SK-N-SH (cell line): ENCODE data around the gene RNF121. TPM values are rescaled to one million over a fixed set of nuclear protein-coding genes. Genes with fewer than 3 reads are reported as not detected.

Experiments
- CTCF ChIA-PET: fragments of 300-600, 350-600 bp; formaldehyde crosslinking; extraction: SDS; loops from one replicate; lab custom pipeline; 2021; lab: Yijun Ruan, JAX
- POLR2A ChIA-PET: fragments of 350-600 bp; sonication (Branson Sonifier 250); formaldehyde crosslinking; extraction: SDS; loops from one replicate; lab custom pipeline; 2020; ENCODE audit warnings: antibody characterized with exemption, inconsistent platforms; lab: Yijun Ruan, JAX
- DNase-seq: peaks from one replicate; pipeline ENCODE4 v3.0.0; 2012
- H2AFZ ChIP-seq: fragments of 200-600 bp; sonication (generic); 2 replicates; pipeline ENCODE4 v1.8.1; 2016; ENCODE audit warnings: antibody characterized with exemption, mild to moderate bottlenecking, low read depth
- H3F3A ChIP-seq: fragments of 200-600 bp; sonication (generic); replicated peaks from 2 replicates; pipeline ENCODE3; 2016; ENCODE audit warnings: antibody characterized with exemption, mild to moderate bottlenecking; ENCODE audit not compliant: insufficient read depth
- H3K27ac ChIP-seq, 2 experiments: fragments of 200-500 bp in 1 of 2; fragments of 200-600 bp in 1 of 2; sonication (Bioruptor generic) in 1 of 2; sonication (generic), shearing (Covaris generic) in 1 of 2; 2 replicates each; pipeline versions ENCODE4 v1.5.1 to v1.6.1; 2014 to 2016; ENCODE audit warnings: low read depth in 2 of 2, inconsistent platforms in 1 of 2, low read length in 1 of 2, mild to moderate bottlenecking in 1 of 2, mixed read lengths in 1 of 2
- H3K27me3 ChIP-seq: fragments of 200-600 bp; sonication (generic), shearing (Covaris generic); 2 replicates; pipeline ENCODE4 v1.6.1; 2016; ENCODE audit warnings: mixed run types; ENCODE audit not compliant: insufficient read depth
- H3K36me3 ChIP-seq, 2 experiments: fragments of 200-500 bp in 1 of 2; fragments of 200-600 bp in 1 of 2; sonication (Bioruptor generic) in 1 of 2; sonication (generic) in 1 of 2; replicated peaks in 1 of 2; 2 replicates each; pipeline versions ENCODE3 to v1.5.1; 2014 to 2016; ENCODE audit warnings: low read length in 1 of 2, mild to moderate bottlenecking in 1 of 2; ENCODE audit not compliant: insufficient read depth in 2 of 2, control insufficient read depth in 1 of 2
- H3K4me1 ChIP-seq, 2 experiments: fragments of 200-500 bp in 1 of 2; fragments of 200-600 bp in 1 of 2; sonication (Bioruptor generic) in 1 of 2; sonication (generic), shearing (Covaris generic) in 1 of 2; 2 replicates each; pipeline versions ENCODE4 v1.5.1 to v1.6.1; 2014 to 2016; ENCODE audit warnings: low read depth in 1 of 2, low read length in 1 of 2, mixed run types in 1 of 2; ENCODE audit not compliant: insufficient read depth in 2 of 2, control insufficient read depth in 1 of 2
- H3K4me2 ChIP-seq: fragments of 200-600 bp; sonication (generic), shearing (Covaris generic); 2 replicates; pipeline ENCODE4 v1.6.1; 2017; ENCODE audit warnings: mixed run types
- H3K4me3 ChIP-seq, 2 experiments: fragments of 200-500 bp in 1 of 2; fragments of 200-600 bp in 1 of 2; sonication (Bioruptor generic) in 1 of 2; sonication (generic), shearing (Covaris generic) in 1 of 2; 2 replicates each; pipeline versions ENCODE4 v1.5.1 to v1.8.1; 2014 to 2016; ENCODE audit warnings: low read depth in 2 of 2, inconsistent platforms in 1 of 2, low read length in 1 of 2, mild to moderate bottlenecking in 1 of 2, mixed read lengths in 1 of 2, moderate library complexity in 1 of 2
- H3K79me2 ChIP-seq: fragments of 200-600 bp; sonication (generic); 2 replicates; pipeline ENCODE4 v1.8.1; 2017; ENCODE audit warnings: mild to moderate bottlenecking; ENCODE audit not compliant: insufficient read depth
- H3K9ac ChIP-seq: fragments of 200-600 bp; sonication (generic); 2 replicates; pipeline ENCODE4 v1.6.1; 2017; ENCODE audit warnings: mixed run types
- H3K9me2 ChIP-seq: fragments of 200-600 bp; sonication (generic); 2 replicates; pipeline ENCODE4 v1.6.1; 2017; ENCODE audit warnings: mixed run types
- H3K9me3 ChIP-seq: fragments of 200-600 bp; sonication (generic); 2 replicates; pipeline ENCODE4 v1.6.1; 2017; ENCODE audit warnings: mixed run types, mild to moderate bottlenecking, moderate library complexity
- H4K20me1 ChIP-seq: fragments of 200-600 bp; sonication (generic); 2 replicates; pipeline ENCODE4 v1.6.1; 2017; ENCODE audit warnings: mild to moderate bottlenecking, mixed run types; ENCODE audit not compliant: insufficient read depth
- CHD2 ChIP-seq: fragments of 150-350 bp; IDR thresholded peaks from 2 replicates; pipeline ENCODE4 v1.6.1; 2018; ENCODE audit warnings: low read length; ENCODE audit not compliant: partially characterized antibody
- ELF1 ChIP-seq: IDR thresholded peaks from 2 replicates; pipeline ENCODE4 v1.4.0; 2012
- EP300 ChIP-seq, 2 experiments: IDR thresholded peaks; 2 replicates each; pipeline versions ENCODE4 v1.4.0 to v1.6.1; 2012; ENCODE audit warnings: borderline replicate concordance in 1 of 2, low read depth in 1 of 2, low read length in 1 of 2
- FOSL2 ChIP-seq: IDR thresholded peaks from 2 replicates; pipeline ENCODE4 v1.4.0; 2012; ENCODE audit warnings: low read depth, mild to moderate bottlenecking, moderate library complexity, borderline replicate concordance
- FOXM1 ChIP-seq: IDR thresholded peaks from 2 replicates; pipeline ENCODE4 v1.4.0; 2012; ENCODE audit warnings: low read depth, mild to moderate bottlenecking
- GABPA ChIP-seq: IDR thresholded peaks from 2 replicates; pipeline ENCODE4 v1.4.0; 2012; ENCODE audit warnings: low read depth, mild to moderate bottlenecking
- JUND ChIP-seq: IDR thresholded peaks from 2 replicates; pipeline ENCODE4 v1.4.0; 2012
- MEF2A ChIP-seq: IDR thresholded peaks from 2 replicates; pipeline ENCODE4 v1.4.0; 2012; ENCODE audit warnings: low read depth, borderline replicate concordance
- MXI1 ChIP-seq: IDR thresholded peaks from 2 replicates; pipeline ENCODE4 v1.6.1; 2012; ENCODE audit warnings: mild to moderate bottlenecking, low read depth, low read length, improper control_type of control experiment
- NRF1 ChIP-seq: IDR thresholded peaks from 2 replicates; pipeline ENCODE4 v1.6.1; 2012; ENCODE audit warnings: low read depth, mild to moderate bottlenecking, low read length
- POLR2AphosphoS5 ChIP-seq: IDR thresholded peaks from 2 replicates; pipeline ENCODE4 v1.6.1; 2012; ENCODE audit warnings: low read depth, low read length
- RXRA ChIP-seq: IDR thresholded peaks from 2 replicates; pipeline ENCODE4 v1.4.0; 2012; ENCODE audit warnings: low read depth, mild to moderate bottlenecking, borderline replicate concordance
- SIN3A ChIP-seq: IDR thresholded peaks from 2 replicates; pipeline ENCODE4 v1.6.1; 2012; ENCODE audit warnings: low read depth, mild to moderate bottlenecking, low read length, moderate library complexity, borderline replicate concordance
- SMC3 ChIP-seq: IDR thresholded peaks from 2 replicates; pipeline ENCODE4 v1.6.1; 2012; ENCODE audit warnings: low read depth, low read length, improper control_type of control experiment
- TAF1 ChIP-seq: IDR thresholded peaks from 2 replicates; pipeline ENCODE4 v1.6.1; 2012; ENCODE audit warnings: low read depth, mild to moderate bottlenecking, low read length, moderate library complexity, borderline replicate concordance
- TCF12 ChIP-seq: IDR thresholded peaks from 2 replicates; pipeline ENCODE4 v1.4.0; 2012
- USF1 ChIP-seq: IDR thresholded peaks from 2 replicates; pipeline ENCODE4 v1.4.0; 2012; ENCODE audit warnings: low read depth, borderline replicate concordance
- YY1 ChIP-seq: IDR thresholded peaks from 2 replicates; pipeline ENCODE4 v1.4.0; 2012; ENCODE audit warnings: low read depth, mild to moderate bottlenecking
- WGBS: methylation state at CpG from one replicate; pipeline ENCODE4 v1.1.6; 2017; ENCODE audit warnings: low lambda C conversion rate; 5-methylcytosine and 5-hydroxymethylcytosine counted together
- polyA plus RNA-seq, 3 experiments: library from polyadenylated mRNA; depleted of rRNA; stranded (reverse); fragments of >200 nt; gene quantifications; 2 replicates each; pipeline ENCODE4 v1.2.3, GENCODE V29; 2012
- TF ChIP-seq, protein P1 (sequence below): IDR thresholded peaks from 2 replicates; pipeline ENCODE4; 2012
- TF ChIP-seq, protein P2 (sequence below): fragments of 200-600 bp; sonication (generic); IDR thresholded peaks from 2 replicates; pipeline ENCODE4 v1.6.1; 2017; ENCODE audit warnings: antibody characterized with exemption, mild to moderate bottlenecking, moderate library complexity

RNF121 gene
- polyA plus RNA-seq, 1 of the 3 experiments (the other 2 are of a cell fraction), result 49.5 TPM

DNA sequence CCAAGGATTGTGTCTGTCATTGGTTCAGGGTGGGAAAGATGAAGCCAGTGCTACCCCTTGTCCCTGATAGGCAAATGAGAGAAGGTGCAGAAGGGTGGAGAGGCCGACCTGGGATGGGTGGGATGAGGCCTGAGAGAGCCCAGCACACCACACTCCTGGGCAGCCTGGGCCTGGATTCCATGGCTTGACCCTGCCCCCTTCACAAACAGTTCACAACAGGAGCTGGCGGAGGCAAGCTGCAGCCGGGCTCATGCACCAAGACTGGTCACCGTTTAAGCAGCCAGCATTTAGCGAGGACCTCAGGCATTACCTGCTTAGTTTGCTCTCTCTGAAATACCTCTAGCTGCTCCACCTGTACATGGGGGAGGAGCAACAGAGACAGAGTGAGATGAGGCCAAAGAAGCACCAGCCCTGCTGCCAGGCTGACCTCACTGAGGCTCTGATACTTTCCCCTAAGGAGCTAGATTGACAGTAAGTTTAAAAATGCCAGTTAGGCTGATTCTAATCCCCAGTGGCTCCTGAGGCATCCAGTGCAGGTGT lies 83.3 kb downstream of the RNF121 start:
- Histone ChIP-seq H3K9ac (no peak overlapping the region), H3K27ac (no peak overlapping the region; a peak in 1 of 4 replicates), H3K27me3 (no peaks in the 10 kb centered on the region), H3F3A (peaks cover 22% of the 10 kb centered on the region), H3K79me2 (peaks cover 2% of the 10 kb centered on the region; the same call in 1 of the 2 replicates), H2AFZ (no peak overlapping the region), H3K4me1 (no peaks in the 10 kb centered on the region; a peak in 1 of 4 replicates), H3K9me2 (no peaks in the 10 kb centered on the region), H4K20me1 (peaks cover 49% of the 10 kb centered on the region; the same call in 1 of the 2 replicates), H3K9me3 (no peaks in the 10 kb centered on the region), H3K4me3 (no peak overlapping the region), H3K4me2 (no peak overlapping the region), H3K36me3 (peaks cover 44 to 99% of the 10 kb centered on the region in 2 experiments)
- CTCF ChIA-PET, result interaction anchor here (0.6 to 5.5 kb wide), 6 partner anchors 9 to 132 kb away, joined by 3 to 37 read pairs (median 6); no protein-coding TSS in a partner anchor
- DNase-seq, result no peak
- TF ChIP-seq RXRA (no peak), YY1 (no peak), FOSL2 (no peak), MEF2A (no peak), SIN3A (no peak), SMC3 (no peak), TAF1 (no peak), USF1 (no peak), EP300 (IDR thresholded peaks at IDR 0.05; ENCODE audit: borderline replicate concordance in 1 of 2, low read depth in 1 of 2, low read length in 1 of 2) (no peak), POLR2AphosphoS5 (no peak), JUND (no peak), ELF1 (no peak), MXI1 (no peak), GABPA (no peak), NRF1 (no peak), CHD2 (no peak), FOXM1 (no peak), TCF12 (no peak)
- TF ChIP-seq, protein P1, sequence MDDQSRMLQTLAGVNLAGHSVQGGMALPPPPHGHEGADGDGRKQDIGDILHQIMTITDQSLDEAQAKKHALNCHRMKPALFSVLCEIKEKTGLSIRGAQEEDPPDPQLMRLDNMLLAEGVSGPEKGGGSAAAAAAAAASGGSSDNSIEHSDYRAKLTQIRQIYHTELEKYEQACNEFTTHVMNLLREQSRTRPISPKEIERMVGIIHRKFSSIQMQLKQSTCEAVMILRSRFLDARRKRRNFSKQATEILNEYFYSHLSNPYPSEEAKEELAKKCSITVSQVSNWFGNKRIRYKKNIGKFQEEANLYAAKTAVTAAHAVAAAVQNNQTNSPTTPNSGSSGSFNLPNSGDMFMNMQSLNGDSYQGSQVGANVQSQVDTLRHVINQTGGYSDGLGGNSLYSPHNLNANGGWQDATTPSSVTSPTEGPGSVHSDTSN, result no peak
- TF ChIP-seq, protein P2, sequence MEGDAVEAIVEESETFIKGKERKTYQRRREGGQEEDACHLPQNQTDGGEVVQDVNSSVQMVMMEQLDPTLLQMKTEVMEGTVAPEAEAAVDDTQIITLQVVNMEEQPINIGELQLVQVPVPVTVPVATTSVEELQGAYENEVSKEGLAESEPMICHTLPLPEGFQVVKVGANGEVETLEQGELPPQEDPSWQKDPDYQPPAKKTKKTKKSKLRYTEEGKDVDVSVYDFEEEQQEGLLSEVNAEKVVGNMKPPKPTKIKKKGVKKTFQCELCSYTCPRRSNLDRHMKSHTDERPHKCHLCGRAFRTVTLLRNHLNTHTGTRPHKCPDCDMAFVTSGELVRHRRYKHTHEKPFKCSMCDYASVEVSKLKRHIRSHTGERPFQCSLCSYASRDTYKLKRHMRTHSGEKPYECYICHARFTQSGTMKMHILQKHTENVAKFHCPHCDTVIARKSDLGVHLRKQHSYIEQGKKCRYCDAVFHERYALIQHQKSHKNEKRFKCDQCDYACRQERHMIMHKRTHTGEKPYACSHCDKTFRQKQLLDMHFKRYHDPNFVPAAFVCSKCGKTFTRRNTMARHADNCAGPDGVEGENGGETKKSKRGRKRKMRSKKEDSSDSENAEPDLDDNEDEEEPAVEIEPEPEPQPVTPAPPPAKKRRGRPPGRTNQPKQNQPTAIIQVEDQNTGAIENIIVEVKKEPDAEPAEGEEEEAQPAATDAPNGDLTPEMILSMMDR, result no peak
- POLR2A ChIA-PET, result interaction anchor here (0.6 to 1.5 kb wide), 3 partner anchors 8 to 80 kb away, joined by 3 read pairs; no protein-coding TSS in a partner anchor
- WGBS, result 97% methylated on average over 5 of the region's 5 CpGs
